HG03342 (cell line): ENCODE results near the gene KDM6A.
"Not testable (repeated sequence)": the region's sequence is repeated elsewhere in the genome, so short reads cannot be mapped to it uniquely, and the experiment has no call there.

Experiments used
- ATAC-seq: cut with Tn5 transposase; IDR thresholded peaks from one replicate; pipeline ENCODE4 v1.9.1; 2021; ENCODE audit warnings: mild to moderate bottlenecking, moderate library complexity; ENCODE audit not compliant: unreplicated experiment

Gene KDM6A

DNA sequence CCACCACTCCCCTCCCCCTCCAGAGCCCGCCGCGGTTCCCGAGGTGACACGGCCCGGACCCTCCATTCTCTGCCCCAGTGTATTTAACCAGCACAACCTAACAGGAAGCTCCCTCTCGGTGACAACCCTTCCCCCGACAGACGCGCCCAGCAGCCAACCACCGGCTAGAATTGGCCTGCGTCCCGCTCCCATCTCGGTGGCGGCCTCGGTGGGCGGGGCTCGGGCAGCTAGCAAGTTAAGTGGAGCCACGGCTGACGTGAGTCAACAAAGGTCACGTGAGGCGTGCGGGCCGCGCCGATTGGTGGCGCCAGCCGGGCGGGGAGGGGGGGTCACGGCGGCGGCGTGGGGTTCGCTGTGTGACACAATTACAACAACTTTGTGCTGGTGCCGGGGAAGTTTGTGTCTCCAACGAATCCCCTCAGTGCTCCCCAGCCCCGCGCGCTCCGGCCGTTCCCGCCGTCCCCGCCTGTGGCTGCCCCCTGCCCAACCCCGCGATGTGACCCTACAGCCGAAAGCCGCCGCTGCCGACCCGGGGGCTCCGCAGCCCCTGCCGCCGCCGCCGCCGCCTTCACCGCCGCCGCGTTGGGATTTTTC is at the start of gene KDM6A:
KDM6A (plus strand) TSS at position 368 of the 594 bp plus-strand sequence. CDS start 364 bp downstream, outside the sequence.
- ATAC-seq: peak; percentile 85

DNA sequence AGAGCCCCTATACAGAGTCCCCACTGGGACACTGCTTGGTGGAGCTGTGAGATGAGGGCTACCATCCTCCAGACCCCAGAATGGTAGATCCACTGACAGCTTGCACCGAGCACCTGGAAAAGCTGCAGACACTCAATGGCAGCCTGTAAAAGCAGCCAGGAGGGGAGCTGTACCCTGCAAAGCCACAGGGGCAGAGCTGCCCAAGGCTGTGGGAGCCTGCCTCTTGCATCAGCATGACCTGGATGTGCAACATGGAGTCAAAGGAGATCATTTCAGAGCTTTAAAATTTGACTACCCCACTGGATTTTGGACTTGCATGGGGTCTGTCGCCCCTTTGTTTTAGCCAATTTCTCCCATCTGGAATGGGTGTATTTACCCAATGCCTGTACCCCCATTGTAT is 49.8 kb upstream of the KDM6A start:
- not testable (repeated sequence) for ATAC-seq

DNA sequence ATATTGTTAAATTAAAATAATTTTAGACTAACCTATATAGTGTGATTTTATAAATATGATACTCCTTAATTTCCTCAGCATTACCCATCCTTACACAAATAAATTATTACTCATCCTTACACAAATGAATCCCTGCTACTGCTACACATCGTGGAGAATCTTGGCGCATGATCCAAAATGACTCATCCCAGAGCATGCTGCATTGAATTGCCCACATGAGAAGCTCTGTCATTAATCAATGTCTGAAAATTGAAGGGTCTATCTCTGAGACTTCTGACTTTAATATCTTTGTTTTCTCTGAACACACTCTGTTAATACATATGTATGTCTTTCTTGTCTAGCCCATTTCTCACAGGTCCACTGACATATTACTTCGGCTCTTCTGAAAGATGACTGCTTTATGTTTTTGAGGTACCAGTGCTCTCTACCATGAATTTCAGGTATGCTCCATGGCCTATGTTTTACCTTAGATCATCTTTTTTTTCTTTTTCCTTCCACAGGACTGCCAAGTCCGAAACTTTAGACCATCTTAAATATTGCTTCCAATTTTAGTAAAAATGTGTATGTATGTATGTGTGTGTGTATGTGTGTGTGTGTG is 44.9 kb upstream of the KDM6A start:
- ATAC-seq: no peak

DNA sequence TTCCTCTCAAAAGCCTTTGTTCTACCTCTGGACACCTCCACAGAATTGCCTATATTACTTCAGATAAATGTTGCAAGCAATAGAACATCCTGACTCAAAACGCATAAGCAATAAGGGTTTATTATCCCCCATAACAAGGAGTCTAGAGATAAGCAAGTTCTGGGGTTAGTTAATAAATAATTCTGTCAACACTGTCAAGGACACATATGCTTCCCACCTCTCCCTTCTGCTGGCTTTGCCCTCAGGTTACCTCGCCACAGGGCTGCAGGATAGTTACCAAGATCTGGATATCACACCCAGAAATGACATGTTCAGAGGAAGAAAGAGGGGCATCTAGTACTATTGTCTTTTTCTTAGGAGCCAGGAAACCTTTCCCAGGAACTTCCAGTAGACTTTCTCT is 43.2 kb upstream of the KDM6A start:
- no peak for ATAC-seq

DNA sequence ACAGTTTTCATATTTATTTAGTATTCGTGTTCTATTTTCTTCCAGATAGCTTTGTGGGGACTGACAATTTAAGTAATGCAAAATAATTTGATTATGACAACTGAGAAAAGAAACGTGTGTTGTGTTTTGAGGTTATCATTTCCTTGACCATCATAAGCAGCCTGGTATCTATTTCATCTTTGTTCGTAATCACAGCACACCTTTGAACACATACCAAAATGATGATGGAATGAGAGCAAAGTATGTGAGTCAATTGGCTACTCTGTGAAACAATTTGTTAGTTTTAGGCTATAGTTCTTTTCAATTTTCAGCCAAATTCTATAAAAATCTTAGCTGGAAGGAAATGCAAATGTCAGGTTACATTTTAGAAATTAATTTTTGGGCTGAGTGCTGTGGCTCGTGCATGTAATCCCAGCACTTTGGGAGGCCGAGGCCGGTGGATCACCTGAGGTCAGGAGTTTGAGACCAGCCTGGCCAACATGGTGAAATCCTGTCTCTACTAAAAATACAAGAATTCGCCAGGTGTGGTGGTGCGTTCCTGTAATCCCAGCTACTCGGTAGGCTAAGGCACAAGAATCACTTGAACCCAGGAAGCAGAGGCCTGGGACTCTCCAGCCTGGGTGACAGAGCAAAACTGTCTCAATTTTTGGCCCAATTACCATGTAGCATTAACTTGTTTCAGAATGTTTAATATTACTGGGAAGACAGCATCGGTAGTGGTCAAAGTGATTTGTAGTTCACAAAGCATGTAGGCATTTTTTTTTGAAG is 30.3 kb upstream of the KDM6A start:
- ATAC-seq: no peak

DNA sequence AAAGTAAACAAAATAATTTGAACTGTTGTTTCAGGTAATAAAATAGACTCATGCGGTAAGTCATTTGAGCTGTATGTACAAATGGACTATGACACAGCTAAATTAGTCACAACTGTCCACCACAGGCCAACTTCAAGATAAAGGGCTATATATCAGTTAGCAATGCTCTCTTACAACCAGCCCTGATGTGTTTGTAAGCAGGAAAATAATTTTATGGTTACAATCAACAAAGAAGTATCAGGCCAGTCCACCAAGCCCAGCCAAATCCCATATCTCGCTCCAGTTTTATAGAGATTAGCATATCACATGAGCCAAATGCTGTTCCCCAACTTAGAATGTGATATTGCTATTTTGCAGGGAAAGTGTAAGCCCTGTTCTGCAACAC is 29.7 kb upstream of the KDM6A start:
- no peak for ATAC-seq

DNA sequence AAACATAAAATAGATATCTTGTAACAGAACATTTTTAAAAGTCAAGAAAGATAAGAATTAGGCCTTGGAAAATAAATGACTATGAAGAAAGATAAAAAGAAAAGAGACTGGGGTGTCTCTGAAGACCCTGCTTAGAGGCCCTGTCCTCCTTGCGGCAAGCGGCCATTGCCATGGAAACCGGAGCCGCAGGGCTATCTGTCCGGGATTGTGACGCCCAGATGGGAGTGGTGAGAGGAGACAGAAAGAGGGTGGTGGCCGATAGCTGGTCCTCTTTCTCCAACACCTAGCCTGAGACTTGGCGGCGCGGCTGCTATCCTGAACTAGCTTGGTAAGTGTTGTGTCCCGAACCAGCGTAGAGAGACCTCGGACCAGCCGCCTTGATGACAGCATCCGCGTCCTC is 29.2 kb upstream of the KDM6A start, which contains the start of gene DUSP21:
DUSP21 (plus strand) TSS at position 269 of the 400 bp plus-strand sequence; CDS start at position 381, 112 bp downstream.
- ATAC-seq: no peak

DNA sequence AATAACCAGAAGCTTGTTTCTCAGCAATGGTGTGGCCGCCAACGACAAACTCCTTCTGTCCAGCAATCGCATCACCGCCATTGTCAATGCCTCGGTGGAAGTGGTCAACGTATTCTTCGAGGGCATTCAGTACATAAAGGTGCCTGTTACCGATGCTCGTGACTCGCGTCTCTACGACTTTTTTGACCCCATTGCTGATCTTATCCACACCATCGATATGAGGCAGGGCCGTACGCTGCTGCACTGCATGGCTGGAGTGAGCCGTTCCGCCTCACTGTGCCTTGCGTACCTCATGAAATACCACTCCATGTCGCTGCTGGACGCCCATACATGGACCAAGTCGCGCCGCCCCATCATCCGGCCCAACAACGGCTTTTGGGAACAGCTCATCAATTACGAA is 28.8 kb upstream of the KDM6A start:
- no peak for ATAC-seq

DNA sequence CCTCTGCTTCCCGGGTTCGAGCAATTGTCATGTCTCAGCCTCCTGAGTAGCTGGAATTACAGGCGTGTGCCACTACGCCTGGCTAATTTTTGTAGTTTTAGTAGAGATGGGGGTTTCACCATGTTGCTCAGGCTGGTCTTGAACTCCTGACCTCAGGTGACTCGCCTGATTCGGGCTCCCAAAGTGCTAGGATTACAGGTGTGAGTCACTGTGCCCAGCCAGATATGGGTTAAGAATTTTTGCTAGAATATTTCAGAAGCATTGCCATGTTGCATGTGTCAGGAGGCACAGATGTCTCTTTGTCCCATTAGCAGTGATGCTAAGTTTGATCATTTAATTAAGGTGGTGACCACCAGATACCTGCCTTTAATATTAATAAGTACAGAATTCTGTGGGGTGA is 22.1 kb upstream of the KDM6A start:
- not testable (repeated sequence) for ATAC-seq

DNA sequence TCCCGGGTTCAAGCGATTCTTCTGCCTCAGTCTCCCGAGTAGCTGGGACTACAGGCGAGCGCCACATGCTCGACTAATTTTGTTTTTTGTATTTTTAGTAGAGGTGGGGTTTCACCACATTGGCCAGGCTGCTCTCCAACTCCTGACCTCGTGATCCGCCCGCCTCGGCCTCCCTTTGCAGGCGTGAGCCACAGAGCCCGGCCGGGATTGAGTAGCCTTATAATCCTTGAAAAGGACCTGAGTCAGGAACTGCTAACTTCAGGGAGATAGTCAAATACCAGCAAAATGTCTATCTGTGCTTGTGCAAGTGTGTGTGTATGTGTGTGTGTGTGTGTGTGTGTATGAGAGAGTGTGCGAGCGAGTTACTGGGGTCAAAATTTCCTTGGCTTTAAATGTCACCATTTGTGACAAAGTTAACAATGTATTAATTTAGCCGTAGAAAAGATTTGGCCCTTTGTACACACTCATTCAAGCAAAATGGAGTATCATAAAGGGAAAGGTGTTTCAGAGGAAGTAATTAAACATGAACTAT is 1.8 kb upstream of the KDM6A start:
- no peak for ATAC-seq

DNA sequence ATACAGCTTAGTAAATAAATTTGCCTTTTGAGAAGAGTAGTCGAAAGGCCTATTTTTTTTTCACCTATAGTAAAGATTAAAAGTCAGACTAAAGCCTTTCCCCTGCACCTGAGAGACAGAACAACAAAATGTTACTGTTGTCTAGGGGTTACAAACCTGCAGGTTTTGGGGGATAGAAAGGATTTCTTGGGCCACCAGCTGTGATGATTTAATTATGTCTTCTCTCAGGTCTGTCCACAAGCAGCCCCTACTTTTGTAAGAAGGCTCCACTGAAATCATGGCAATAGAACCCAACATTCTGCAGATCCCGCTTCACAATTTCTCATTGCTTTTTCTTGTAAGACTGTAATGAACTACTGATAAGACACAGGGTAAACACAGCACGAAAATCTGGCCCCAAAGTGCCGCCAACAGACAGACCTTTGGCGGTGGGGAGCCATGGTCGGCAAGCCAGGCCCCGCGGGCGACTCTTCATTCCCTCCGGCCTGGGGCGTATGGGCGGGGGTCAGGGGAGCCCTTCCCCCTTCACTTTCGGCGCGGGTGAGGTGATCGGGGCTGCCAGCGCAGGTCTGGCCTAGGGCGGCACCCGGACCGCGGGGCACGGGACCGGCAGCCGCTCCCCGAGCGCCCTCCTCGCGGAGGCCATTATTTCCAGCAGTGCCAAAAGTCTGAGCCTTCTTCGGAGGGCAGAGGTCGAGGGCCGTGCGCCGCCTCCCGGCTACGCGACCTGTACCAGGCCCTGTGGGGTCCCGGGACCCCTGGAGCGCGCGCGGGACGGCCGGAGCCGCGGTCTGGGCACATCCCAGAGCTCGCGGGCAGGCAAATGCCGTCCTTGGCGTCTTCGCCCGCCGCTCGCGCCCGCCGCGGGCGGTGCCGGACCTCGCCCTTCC is 812 bp upstream of the KDM6A start:
- peak; percentile 21 for ATAC-seq

DNA sequence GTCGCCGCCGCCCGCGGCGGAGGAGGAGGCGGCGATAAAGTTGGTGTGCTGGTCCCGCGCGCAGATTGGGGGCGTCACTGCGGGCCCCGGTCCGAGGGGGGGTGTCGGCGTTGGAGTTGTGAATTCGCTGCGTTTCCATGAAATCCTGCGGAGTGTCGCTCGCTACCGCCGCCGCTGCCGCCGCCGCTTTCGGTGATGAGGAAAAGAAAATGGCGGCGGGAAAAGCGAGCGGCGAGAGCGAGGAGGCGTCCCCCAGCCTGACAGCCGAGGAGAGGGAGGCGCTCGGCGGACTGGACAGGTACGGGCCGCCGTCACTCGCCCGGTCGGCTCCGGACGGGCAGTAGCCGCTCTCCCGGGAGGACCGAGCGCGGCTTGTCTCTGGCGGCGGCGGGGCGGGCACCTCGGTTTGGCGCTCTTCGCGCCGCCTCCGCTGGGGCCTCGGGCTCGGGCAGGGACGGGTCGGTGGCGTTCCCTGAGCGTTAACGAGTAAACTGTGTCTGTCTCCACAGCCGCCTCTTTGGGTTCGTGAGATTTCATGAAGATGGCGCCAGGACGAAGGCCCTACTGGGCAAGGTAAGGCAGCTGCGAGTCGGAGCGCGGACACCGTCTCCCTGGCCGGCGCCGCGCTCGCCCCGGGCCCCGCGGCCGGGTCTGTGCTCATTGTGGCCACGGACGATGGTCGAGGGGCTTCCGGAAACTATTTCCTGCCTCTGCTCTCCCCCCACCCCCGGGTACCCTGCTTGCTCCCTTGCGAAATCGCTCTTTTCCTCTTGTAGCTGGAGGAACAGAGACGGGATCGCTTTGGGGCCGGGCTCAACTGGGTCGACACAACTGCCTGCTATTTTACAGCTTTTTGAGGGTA is 658 bp downstream of the KDM6A start:
- ATAC-seq: peak; percentile 13

DNA sequence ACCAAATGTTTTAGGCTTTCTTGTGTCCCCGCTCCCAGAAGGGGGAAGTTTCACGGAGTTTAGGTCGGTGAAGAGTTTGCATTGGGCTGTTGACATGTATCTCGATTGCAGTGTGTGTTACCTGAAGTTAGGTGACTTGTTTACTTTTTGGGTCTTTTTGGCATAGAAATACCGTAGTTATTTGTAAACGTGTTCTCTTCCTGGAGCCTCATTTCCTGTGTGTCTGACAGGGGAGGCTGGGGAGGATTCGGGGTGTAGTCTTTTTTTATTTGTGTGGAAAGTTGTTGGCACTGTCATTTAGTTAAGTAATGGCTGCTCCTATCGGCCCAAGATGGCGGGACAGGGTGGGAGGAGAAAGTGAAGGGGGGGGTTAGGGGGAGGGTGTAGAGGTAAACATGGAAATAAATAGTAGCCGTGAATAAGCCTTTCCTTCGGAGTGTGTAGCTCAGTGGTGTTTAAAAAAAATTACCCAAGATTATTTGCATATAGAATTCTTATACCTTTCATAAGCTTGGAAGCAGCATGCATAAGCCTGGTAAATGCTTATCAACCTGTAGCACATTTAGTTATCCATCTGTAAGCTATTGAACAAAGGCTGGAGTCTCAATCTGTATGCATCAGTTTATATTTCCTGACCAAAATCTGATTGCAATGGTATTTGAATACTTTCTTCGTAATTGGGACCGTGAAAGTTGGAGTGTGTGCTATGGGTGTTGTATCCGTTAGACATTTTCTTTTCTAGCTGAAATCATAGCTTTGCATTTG is 1.6 kb downstream of the KDM6A start:
- ATAC-seq: no peak

DNA sequence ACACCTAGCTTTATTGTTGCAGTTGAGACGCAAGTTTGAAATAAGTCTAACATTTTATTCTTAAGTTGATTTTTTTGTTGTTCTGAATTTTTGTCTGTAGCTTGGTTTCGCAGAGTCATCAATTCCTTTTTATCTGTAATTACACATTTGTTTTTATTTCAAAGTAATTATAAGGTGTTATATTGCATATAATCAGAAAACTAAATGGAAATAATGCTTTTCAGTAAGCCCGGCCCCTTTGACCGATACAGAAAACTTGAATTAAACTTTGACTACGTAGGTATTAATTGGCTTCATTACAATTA is 2.1 kb downstream of the KDM6A start:
- no peak for ATAC-seq

DNA sequence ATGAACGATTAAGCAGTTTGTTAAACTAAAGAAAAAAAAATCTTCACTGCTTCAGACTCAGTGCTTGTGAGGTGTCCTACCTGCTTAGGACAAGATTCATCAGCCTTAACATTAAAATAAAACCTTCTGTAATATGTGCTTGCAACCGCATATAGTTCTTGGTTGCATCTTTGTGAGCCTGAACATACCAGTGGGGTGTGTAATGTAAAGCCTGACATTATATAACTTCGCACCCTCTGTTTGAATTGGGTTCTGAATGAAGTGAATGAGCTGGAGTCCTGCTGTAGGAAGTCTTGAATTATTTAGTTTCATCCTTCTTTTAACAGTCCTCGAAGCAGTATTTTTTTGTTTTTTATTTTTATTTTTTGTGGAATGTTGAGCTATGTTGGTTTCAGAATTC is 3.1 kb downstream of the KDM6A start:
- no peak for ATAC-seq

DNA sequence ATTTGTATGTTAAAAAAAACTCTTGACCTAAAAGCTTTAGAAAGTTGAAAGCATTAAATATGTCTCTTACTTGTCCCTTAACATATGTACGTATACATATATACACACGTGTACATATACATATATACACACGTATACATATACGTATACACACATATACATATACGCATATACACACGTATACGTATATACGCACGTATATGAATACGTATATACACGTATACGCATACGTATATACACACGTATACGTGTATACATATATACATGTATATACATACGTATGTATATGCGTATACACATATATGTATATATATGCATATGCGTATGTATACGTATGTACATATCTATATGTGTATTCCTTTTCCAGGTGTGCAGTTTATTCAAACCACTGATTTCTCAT is 3.8 kb downstream of the KDM6A start:
- no peak for ATAC-seq

DNA sequence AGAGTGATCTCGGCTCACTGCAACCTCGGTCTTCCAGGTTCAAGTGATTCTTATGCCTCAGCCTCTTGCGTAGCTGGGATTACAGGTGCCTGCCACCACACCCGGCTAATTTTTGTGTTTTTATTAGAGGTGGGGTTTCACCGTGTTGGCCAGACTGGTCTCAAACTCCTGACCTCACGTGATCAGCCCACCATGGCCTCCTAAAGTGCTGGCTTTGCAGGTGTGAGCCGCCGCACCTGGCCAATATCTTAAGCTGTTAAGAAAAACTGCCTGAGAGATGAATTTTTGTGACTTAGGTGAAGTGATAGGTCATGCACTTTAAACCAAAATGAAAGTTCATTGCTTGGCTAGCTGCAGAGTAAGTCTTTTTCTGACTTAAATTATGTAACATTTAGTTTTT is 5.8 kb downstream of the KDM6A start:
- ATAC-seq: no peak

DNA sequence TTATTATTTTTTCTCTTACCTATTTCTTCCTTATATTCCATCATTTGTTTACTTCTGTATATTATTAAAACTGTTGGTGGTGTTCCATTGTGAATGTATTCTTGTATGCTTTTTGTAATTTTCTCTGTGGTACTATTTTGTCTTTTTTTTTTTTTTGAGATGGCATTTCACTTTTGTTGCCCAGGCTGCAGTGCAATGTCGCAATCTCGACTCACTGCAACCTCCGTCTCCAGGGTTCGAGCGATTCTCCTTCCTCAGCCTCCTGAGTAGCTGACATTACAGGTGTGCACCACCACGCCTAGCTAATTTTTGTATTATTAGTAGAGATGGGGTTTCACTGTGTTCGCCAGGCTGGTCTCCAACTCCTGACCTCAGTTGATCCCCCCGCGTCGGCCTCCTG is 8.6 kb downstream of the KDM6A start:
- ATAC-seq: no peak

DNA sequence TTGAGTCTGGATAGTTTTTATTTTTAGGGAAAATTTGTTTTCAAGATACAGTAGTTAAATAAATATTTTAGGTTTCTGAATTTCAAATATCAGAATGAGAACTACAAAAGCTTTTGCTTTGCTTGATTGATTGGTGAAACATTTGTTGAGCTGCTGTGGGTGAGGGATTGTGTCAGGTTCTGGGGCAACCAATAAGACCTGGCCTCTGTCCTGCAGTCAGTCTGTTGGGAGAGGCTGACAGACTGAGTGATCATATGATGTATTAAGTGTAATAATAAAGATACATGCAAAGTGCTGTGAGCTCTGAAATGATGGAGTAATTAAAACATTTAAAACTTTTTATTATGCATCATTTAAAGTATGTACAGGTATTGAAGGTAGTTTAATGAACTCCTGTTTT is 9.6 kb downstream of the KDM6A start:
- ATAC-seq: no peak
